H1 (cell line): Measurements from ENCODE around the gene KLF16. TPM values are rescaled to one million over a fixed set of nuclear protein-coding genes. Genes with fewer than 3 reads are reported as not detected.

Source experiments
- CTCF ChIA-PET: fragments of 300-600 bp; sonication (Branson Sonifier 250); formaldehyde crosslinking; loops from one replicate; lab custom pipeline; 2021; ENCODE audit not compliant: partially characterized antibody; lab: Charles Lee
- POLR2A ChIA-PET: fragments of 300-600 bp; sonication (Branson Sonifier 250); formaldehyde crosslinking; loops from one replicate; lab custom pipeline; 2021; ENCODE audit warnings: inconsistent platforms; ENCODE audit not compliant: partially characterized antibody; lab: Charles Lee
- DNase-seq, 2 experiments: peaks; one replicate each; pipeline versions ENCODE4 v3.0.0 to v3.0.0-alpha.2; 2010 to 2022; ENCODE audit warnings: low spot score in 2 of 2, low read depth in 1 of 2, mixed read lengths in 1 of 2
- FAIRE-seq: peaks from 2 replicates; lab custom pipeline; 2011; peaks lifted over from hg19 to GRCh38; lab: Jason Lieb, UNC
- H2AFZ ChIP-seq: 2 replicates; pipeline ENCODE4 v1.8.1; 2012; ENCODE audit warnings: low read length, inconsistent platforms
- H2AK5ac ChIP-seq: 2 replicates; pipeline ENCODE4 v1.6.1; 2013; ENCODE audit warnings: low read depth, low read length
- H2BK120ac ChIP-seq: replicated peaks from 2 replicates; pipeline ENCODE3; 2013; ENCODE audit warnings: low read depth, low read length, inconsistent platforms
- H2BK12ac ChIP-seq: 2 replicates; pipeline ENCODE4 v1.6.1; 2013; ENCODE audit warnings: low read depth, low read length
- H2BK15ac ChIP-seq: 2 replicates; pipeline ENCODE4 v1.6.1; 2013; ENCODE audit warnings: low read length
- H2BK20ac ChIP-seq: 2 replicates; pipeline ENCODE4 v1.6.1; 2013; ENCODE audit warnings: low read length
- H2BK5ac ChIP-seq: 2 replicates; pipeline ENCODE4 v1.6.1; 2013; ENCODE audit warnings: low read depth, low read length
- H3K14ac ChIP-seq: 2 replicates; pipeline ENCODE4 v1.6.1; 2013; ENCODE audit warnings: inconsistent platforms; ENCODE audit not compliant: insufficient read length
- H3K18ac ChIP-seq: 2 replicates; pipeline ENCODE4 v1.6.1; 2013; ENCODE audit warnings: low read length; ENCODE audit errors: extremely low read depth
- H3K23ac ChIP-seq: 2 replicates; pipeline ENCODE4 v1.6.1; 2013; ENCODE audit warnings: inconsistent platforms; ENCODE audit not compliant: insufficient read length
- H3K23me2 ChIP-seq: 2 replicates; pipeline ENCODE4 v1.6.1; 2013; ENCODE audit warnings: low read depth, low read length
- H3K27ac ChIP-seq: 2 replicates; pipeline ENCODE4 v1.6.1; 2011; ENCODE audit warnings: low read depth, low read length, inconsistent platforms
- H3K27me3 ChIP-seq, 4 experiments: replicated peaks in 1 of 4; 1 replicate in 1 of 4; 2 replicates in 3 of 4; pipeline versions ENCODE4 v1.6.1 to v1.8.1; 2011 to 2013; ENCODE audit warnings: low read length in 3 of 4, mild to moderate bottlenecking in 3 of 4, inconsistent platforms in 2 of 4, mixed read lengths in 2 of 4, moderate library complexity in 1 of 4; ENCODE audit not compliant: control insufficient read depth in 3 of 4, insufficient read depth in 3 of 4; ENCODE audit errors: extremely low read depth in 1 of 4
- H3K36me3 ChIP-seq, 4 experiments: 2 replicates each; pipeline versions ENCODE4 v1.6.1 to v1.8.1; 2011 to 2013; ENCODE audit warnings: mild to moderate bottlenecking in 4 of 4, low read length in 3 of 4, moderate library complexity in 2 of 4, control low read depth in 1 of 4, inconsistent platforms in 1 of 4; ENCODE audit not compliant: insufficient read depth in 4 of 4, control insufficient read depth in 2 of 4
- H3K4ac ChIP-seq: replicated peaks from 2 replicates; pipeline ENCODE3; 2013; ENCODE audit warnings: low read length, low read depth, mixed read lengths, inconsistent platforms; ENCODE audit not compliant: insufficient read length
- H3K4me1 ChIP-seq, 4 experiments: replicated peaks in 1 of 4; 1 replicate in 1 of 4; 2 replicates in 3 of 4; pipeline versions ENCODE4 v1.6.1 to v1.8.1; 2011 to 2013; ENCODE audit warnings: low read length in 3 of 4, inconsistent platforms in 2 of 4, mixed read lengths in 1 of 4; ENCODE audit not compliant: insufficient read depth in 4 of 4, control insufficient read depth in 3 of 4
- H3K4me2 ChIP-seq, 2 experiments: 2 replicates each; pipeline versions ENCODE4 v1.6.1 to v1.8.1; 2011 to 2013; ENCODE audit warnings: low read depth in 2 of 2, low read length in 2 of 2, control low read depth in 1 of 2, inconsistent platforms in 1 of 2, mild to moderate bottlenecking in 1 of 2; ENCODE audit not compliant: insufficient read depth in 1 of 2
- H3K4me3 ChIP-seq, 4 experiments: fragments of 200-600, 300-600 bp in 1 of 4; sonication (generic), shearing (Covaris generic), sonication (Bioruptor Twin) in 1 of 4; 2 replicates each; pipeline versions ENCODE4 v1.5.1 to v1.8.1; 2011 to 2016; ENCODE audit warnings: low read length in 4 of 4, low read depth in 3 of 4, control low read depth in 2 of 4, inconsistent platforms in 2 of 4, mild to moderate bottlenecking in 2 of 4, mixed read lengths in 1 of 4, moderate library complexity in 1 of 4; ENCODE audit not compliant: insufficient read depth in 2 of 4; ENCODE audit errors: extremely low read depth in 1 of 4
- H3K56ac ChIP-seq: replicated peaks from 2 replicates; pipeline ENCODE3; 2013; ENCODE audit warnings: low read depth, mild to moderate bottlenecking, mixed read lengths, low read length, inconsistent platforms; ENCODE audit not compliant: insufficient read length
- H3K79me1 ChIP-seq: 2 replicates; pipeline ENCODE4 v1.6.1; 2013; ENCODE audit warnings: low read depth, low read length, control low read depth
- H3K79me2 ChIP-seq, 2 experiments: 2 replicates each; pipeline versions ENCODE4 v1.6.1 to v1.8.1; 2012 to 2013; ENCODE audit warnings: low read length in 2 of 2, mild to moderate bottlenecking in 2 of 2, inconsistent platforms in 1 of 2; ENCODE audit not compliant: insufficient read depth in 2 of 2, control insufficient read depth in 1 of 2
- H3K9ac ChIP-seq, 4 experiments: replicated peaks in 1 of 4; 1 replicate in 1 of 4; 2 replicates in 3 of 4; pipeline versions ENCODE4 v1.6.1 to v1.8.1; 2011 to 2013; ENCODE audit warnings: low read depth in 3 of 4, low read length in 3 of 4, control low read depth in 2 of 4, mild to moderate bottlenecking in 2 of 4, moderate library complexity in 2 of 4, inconsistent platforms in 1 of 4; ENCODE audit errors: extremely low read depth in 1 of 4
- H3K9me3 ChIP-seq, 2 experiments: 2 replicates each; pipeline versions ENCODE4 v1.6.1 to v1.8.1; 2012 to 2013; ENCODE audit warnings: mild to moderate bottlenecking in 2 of 2, moderate library complexity in 2 of 2, control low read depth in 1 of 2, inconsistent platforms in 1 of 2, low read depth in 1 of 2, low read length in 1 of 2, mixed read lengths in 1 of 2; ENCODE audit not compliant: insufficient read depth in 2 of 2
- H4K20me1 ChIP-seq, 2 experiments: replicated peaks in 1 of 2; 2 replicates each; pipeline versions ENCODE3 to v1.8.1; 2011 to 2013; ENCODE audit warnings: inconsistent platforms in 2 of 2, low read length in 2 of 2, mild to moderate bottlenecking in 1 of 2; ENCODE audit not compliant: insufficient read depth in 2 of 2, control insufficient read depth in 1 of 2
- H4K5ac ChIP-seq: 2 replicates; pipeline ENCODE4 v1.6.1; 2013; ENCODE audit warnings: low read length, low read depth, mixed read lengths, inconsistent platforms; ENCODE audit not compliant: insufficient read length
- H4K8ac ChIP-seq: 2 replicates; pipeline ENCODE4 v1.8.0; 2013; ENCODE audit warnings: mild to moderate bottlenecking, moderate library complexity, low read length, inconsistent platforms; ENCODE audit not compliant: insufficient read depth; ENCODE audit errors: extremely low read depth
- H4K91ac ChIP-seq: replicated peaks from 2 replicates; pipeline ENCODE3; 2013; ENCODE audit warnings: low read length, mixed read lengths, inconsistent platforms; ENCODE audit not compliant: insufficient read length
- CHD1 ChIP-seq: IDR thresholded peaks from 2 replicates; pipeline ENCODE4 v1.6.1; 2012; ENCODE audit warnings: low read depth, low read length, improper control_type of control experiment
- EP300 ChIP-seq, 2 experiments: IDR thresholded peaks; 1 replicate in 1 of 2; 2 replicates in 1 of 2; pipeline ENCODE4 v1.6.1; 2011 to 2012; ENCODE audit warnings: low read depth in 2 of 2, low read length in 2 of 2, mild to moderate bottlenecking in 2 of 2, borderline replicate concordance in 1 of 2, inconsistent platforms in 1 of 2, moderate library complexity in 1 of 2
- HDAC2 ChIP-seq, 2 experiments: fragments of 300-600 bp in 1 of 2; sonication (generic) in 1 of 2; IDR thresholded peaks; 2 replicates each; pipeline ENCODE4 v1.6.1; 2011 to 2012; ENCODE audit warnings: low read depth in 2 of 2, low read length in 2 of 2, mild to moderate bottlenecking in 2 of 2, moderate library complexity in 2 of 2, borderline replicate concordance in 1 of 2, inconsistent platforms in 1 of 2
- RNF2 ChIP-seq: fragments of 200-900, 300-1000 bp; sonication (generic); IDR thresholded peaks from 2 replicates; pipeline ENCODE4 v1.7.1; 2016; ENCODE audit warnings: borderline replicate concordance, low read depth, mild to moderate bottlenecking, antibody characterized with exemption, low read length; ENCODE audit not compliant: poor library complexity, severe bottlenecking; ENCODE audit errors: missing control alignments
- TCF12 ChIP-seq: IDR thresholded peaks from 2 replicates; pipeline ENCODE4 v1.6.1; 2011; ENCODE audit warnings: low read depth, mild to moderate bottlenecking, low read length
- ZNF274 ChIP-seq: IDR thresholded peaks from 2 replicates; pipeline ENCODE4 v1.7.0; 2012; ENCODE audit warnings: low read length, borderline replicate concordance; ENCODE audit errors: extremely low read depth
- WGBS, 2 experiments: shearing (Covaris generic) in 1 of 2; methylation state at CpG; one replicate each; pipeline versions ENCODE4 v1.1.6 to v1.1.7; 2013 to 2015; ENCODE audit warnings: low lambda C conversion rate in 2 of 2, mixed read lengths in 2 of 2, inconsistent platforms in 1 of 2, low coverage in 1 of 2, missing lambda C conversion rate in 1 of 2; ENCODE audit not compliant: insufficient replicate concordance in 2 of 2, insufficient coverage in 1 of 2, insufficient read length in 1 of 2; ENCODE audit errors: extremely low coverage in 1 of 2, missing lambda C conversion rate in 1 of 2; 5-methylcytosine and 5-hydroxymethylcytosine counted together
- polyA plus RNA-seq, 7 experiments: library from polyadenylated mRNA; depleted of rRNA in 3 of 7; stranded (reverse) in 5 of 7; unstranded in 2 of 7; fragments of >200 nt in 5 of 7; fragments of 200-250 nt in 2 of 7; gene quantifications; 1 replicate in 5 of 7; 2 replicates in 1 of 7; 4 replicates in 1 of 7; pipeline versions ENCODE4 v1.2.1 to v1.2.3, GENCODE V29; 2011 to 2013; ENCODE audit warnings: missing spikeins in 2 of 7, mixed read lengths in 2 of 7
- total RNA-seq: library from RNA; stranded (reverse); fragmentation: NEBNext Ultra II Directional; extraction: Animal tissue kit (Norgen Biotek cat#: 25700); gene quantifications from 2 replicates; pipeline ENCODE4 v1.2.1, GENCODE V29; 2021

Gene KLF16
- total and polyA plus RNA-seq, 2 of the 8 experiments (the other 6 are each of a cell fraction or from before 2014, with no cell fraction given) = 14.3 to 45.9 TPM

DNA sequence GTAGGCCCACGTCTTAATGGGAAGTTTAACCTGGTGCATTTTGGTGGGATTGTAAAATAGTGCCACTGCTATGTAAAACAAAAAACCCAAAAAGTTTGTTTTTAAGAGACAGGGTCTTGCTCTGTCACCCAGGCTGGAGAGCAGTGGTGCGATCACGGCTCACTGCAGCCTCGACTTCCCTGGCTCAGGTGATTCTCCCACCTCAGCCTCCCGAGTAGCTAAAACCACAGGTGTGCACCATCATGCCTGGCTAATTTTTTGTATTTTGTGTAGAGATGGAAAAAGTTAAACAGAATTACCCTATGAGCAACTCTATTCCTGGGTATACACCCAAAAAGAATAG is 14.3 kb downstream of the KLF16 start:
- Histone ChIP-seq H3K9me3 (no peaks in the 10 kb centered on the region), H3K9ac (no peak overlapping the region)
- TF ChIP-seq TCF12 = no peak
- no peak for TF ChIP-seq ZNF274
- no peak for TF ChIP-seq EP300 (IDR thresholded peaks at IDR 0.05; ENCODE audit: borderline replicate concordance in 1 of 2, low read depth in 2 of 2, low read length in 2 of 2)
- no peak for TF ChIP-seq RNF2
- no peak for TF ChIP-seq CHD1
- TF ChIP-seq HDAC2 (IDR thresholded peaks at IDR 0.05; ENCODE audit: borderline replicate concordance in 1 of 2, low read depth in 2 of 2, low read length in 2 of 2) = no peak
- TF ChIP-seq, all 59 proteins: peak for 0
- H3K23me2 ChIP-seq = peaks cover 3% of the 10 kb centered on the region; the same call in 1 of the 2 replicates
- no peak overlapping the region for H2BK5ac ChIP-seq
- no peaks in the 10 kb centered on the region for H3K27me3 ChIP-seq
- no peak overlapping the region for H4K5ac ChIP-seq
- H3K36me3 ChIP-seq = no peaks in the 10 kb centered on the region
- H2AK5ac ChIP-seq = no peak overlapping the region
- ChIA-PET CTCF (interaction anchor here (0.7 to 2.5 kb wide), 11 partner anchors 8 to 772 kb away, joined by 3 to 24 read pairs (median 4); no protein-coding TSS in a partner anchor), POLR2A (interaction anchor here (0.9 to 1.9 kb wide), 4 partner anchors 11 to 96 kb away, joined by 3 to 10 read pairs (median 5); no protein-coding TSS in a partner anchor)
- H3K79me1 ChIP-seq = peaks cover 23% of the 10 kb centered on the region
- no peak overlapping the region for H3K18ac ChIP-seq
- no peak overlapping the region for H4K8ac ChIP-seq
- no peak overlapping the region for H3K23ac ChIP-seq
- H4K91ac ChIP-seq = no peak overlapping the region
- H3K4me3 ChIP-seq = peak overlapping the region in 1 of 4 experiments; percentile 95; a peak in 1 of 8 replicates
- H2BK120ac ChIP-seq = no peak overlapping the region
- WGBS, 2 experiments = 76% methylated on average over 5 of the region's 5 CpGs; no CpG with 5 or more reads in 1 of the 2 experiments
- DNase-seq (no peak), FAIRE-seq (no peak)
- H2AFZ ChIP-seq = no peak overlapping the region
- H2BK12ac ChIP-seq = 0 out of 2 replicates have a peak overlapping the region, but pooled peaks have one; percentile 0
- H2BK15ac ChIP-seq = no peak overlapping the region
- peaks cover 0 to 19% (median 13%) of the 10 kb centered on the region in 4 experiments; a peak in 6 of 7 replicates for H3K4me1 ChIP-seq
- no peak overlapping the region for H3K27ac ChIP-seq
- no peak overlapping the region for H3K4me2 ChIP-seq
- no peak overlapping the region for H2BK20ac ChIP-seq
- no peak overlapping the region for H3K4ac ChIP-seq
- H3K79me2 ChIP-seq = peaks cover 23 to 43% of the 10 kb centered on the region in 2 experiments
- peaks cover 22 to 23% of the 10 kb centered on the region in 2 experiments for H4K20me1 ChIP-seq
- no peak overlapping the region for H3K14ac ChIP-seq
- no peak overlapping the region for H3K56ac ChIP-seq
